GM19324 (cell line): ENCODE results near the gene TRIAP1.
"Not testable (repeated sequence)": the region's sequence is repeated elsewhere in the genome, so short reads cannot be mapped to it uniquely, and the experiment has no call there.

Experiments
- ATAC-seq: cut with Tn5 transposase; IDR thresholded peaks from one replicate; pipeline ENCODE4 v1.9.1; 2021; ENCODE audit warnings: mild to moderate bottlenecking, moderate library complexity; ENCODE audit not compliant: unreplicated experiment, low FRiP score

TRIAP1 gene

GRCh38 chr12:120469450-120470149, 23.4 kb upstream of the TRIAP1 start, which contains the start of gene SRSF9:
Gene SRSF9 (minus strand): TSS chr12:120469748. CDS start chr12:120469609, 139 bp downstream.
- peak; percentile 84 for ATAC-seq

- peak; percentile 34 for ATAC-seq
These were observed 22.8 kb upstream of the TRIAP1 start for GRCh38 chr12:120468821-120469449.

DNA sequence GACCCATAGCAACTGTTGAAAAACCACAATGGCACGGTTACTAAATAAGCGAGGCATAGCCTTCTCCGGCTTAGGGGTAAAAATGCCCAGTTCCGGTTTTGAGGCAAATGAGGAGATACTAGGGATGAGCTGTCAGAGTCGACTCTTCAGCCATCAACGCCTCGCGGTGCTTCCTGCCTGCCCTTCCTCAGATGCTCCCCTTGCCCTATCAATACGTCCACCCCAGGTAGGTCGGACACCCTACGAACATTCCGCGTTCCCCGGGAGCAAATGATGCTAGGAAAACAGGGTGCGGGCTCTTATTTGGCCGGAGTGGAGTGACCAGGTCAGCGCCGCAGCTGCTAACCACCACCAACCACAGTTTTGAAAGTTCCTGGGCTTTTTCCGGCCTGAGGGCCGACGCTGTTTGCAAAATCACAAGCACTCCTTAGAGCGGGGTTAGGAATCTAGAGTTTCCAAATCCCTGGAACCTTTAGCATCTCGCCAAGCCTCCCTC, 22.2 kb upstream of the TRIAP1 start:
- ATAC-seq, result peak; percentile 0

DNA sequence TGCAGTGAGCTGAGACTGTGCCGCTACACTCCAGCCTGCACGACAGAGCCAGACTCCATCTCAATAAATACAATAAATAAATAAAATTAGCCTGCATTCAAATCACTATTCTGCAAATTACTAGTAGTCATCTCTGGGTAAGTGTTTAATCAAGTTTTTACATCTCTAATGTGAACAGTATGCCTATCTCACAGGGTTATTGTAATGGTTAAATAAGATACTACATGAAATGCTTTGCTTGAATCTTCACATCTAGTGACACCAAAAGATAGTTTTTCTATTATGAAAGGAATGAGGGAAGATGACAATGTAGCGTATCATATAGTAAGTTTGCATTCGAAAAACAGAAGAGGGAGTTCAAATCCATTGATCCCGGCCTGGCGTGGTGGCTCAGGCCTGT, 21.3 kb upstream of the TRIAP1 start:
- ATAC-seq, result no peak

GRCh38 chr12:120466560-120467315, 20.6 kb upstream of the TRIAP1 start:
- no peak for ATAC-seq

GRCh38 chr12:120465756-120466155, 19.6 kb upstream of the TRIAP1 start:
- ATAC-seq, result no peak

GRCh38 chr12:120463712-120464111, 17.5 kb upstream of the TRIAP1 start:
- no peak for ATAC-seq

DNA sequence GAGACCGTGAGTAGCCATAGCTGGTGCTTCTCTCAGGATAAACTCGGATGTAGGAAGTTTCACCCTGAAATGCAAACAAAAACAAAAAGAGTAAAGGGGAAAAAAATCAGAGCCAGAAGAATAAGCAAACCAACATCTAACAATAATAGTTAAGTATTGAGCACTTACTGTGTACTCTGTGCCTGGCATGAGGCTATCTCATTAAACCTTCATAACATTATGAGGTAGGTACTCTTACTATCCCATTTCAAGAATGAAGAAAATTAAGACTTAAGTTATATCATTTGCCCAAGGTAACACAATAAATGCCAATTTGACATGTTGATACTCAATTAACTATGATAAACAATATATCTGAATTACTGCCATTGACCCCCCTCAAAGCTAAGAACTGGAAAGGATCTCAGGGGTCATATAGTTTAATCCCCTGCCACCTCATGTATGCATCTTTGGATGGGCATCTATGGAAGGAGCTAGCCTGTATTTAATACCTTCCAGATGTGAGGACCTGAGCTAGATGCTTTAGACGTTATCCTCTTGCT, 16.0 kb upstream of the TRIAP1 start:
- no peak for ATAC-seq

DNA sequence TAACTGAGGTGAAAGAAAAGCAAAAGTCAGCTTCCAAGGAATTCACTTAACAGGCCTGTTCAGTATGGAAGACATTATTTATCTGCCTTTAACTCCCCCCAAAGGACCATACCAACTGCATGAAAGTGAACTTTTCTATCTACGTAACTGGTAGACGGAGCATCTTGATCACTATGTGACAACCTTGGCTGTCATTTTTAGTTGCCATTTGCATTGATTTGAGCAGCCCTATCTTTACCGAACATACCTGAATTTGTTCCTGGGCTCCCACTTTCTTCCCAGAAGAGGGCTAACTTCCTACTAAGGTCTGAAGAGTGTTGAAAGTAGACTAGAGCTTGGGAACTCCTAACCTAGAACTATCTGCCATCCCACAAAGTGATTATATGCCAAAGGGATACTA, 14.0 kb upstream of the TRIAP1 start:
- ATAC-seq, result no peak

DNA sequence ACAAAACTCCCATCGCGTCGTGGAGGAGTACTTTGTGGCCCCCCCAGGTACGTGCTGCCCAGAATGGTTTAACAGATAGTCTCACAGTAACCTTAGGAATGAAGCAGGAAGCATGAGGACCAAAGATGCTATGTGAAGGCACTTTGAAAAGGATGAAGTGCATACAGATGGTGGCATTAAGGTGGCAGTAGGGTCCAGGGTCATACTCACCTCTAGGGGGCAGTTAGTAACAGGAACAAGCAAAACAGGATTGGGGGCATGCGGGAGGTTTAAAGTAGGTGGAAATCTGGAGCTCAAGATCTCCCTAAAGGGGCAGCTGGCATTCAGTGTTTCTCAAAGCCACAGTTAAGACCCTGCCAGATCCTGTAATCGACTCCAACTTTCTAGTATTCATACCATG, 10.9 kb upstream of the TRIAP1 start:
- ATAC-seq, result no peak

DNA sequence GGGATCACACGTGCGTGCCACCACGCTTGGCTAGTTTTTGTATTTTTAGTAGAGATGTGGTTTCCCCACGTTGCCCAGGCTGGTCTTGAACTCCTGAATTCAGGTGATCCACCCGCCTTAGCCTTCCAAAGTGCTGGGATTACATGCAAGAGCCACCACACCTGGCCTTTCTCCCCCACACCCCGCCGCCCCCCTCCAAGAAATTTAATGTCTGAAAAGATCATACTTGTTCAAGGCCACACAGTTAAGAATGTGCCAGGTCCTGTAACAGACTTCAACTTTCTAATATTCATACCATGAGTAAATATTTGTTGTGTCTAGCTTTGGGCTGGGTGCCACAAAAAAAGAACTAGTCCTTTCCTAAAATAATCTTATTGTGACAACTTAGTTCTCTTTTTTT, 9.1 kb upstream of the TRIAP1 start:
- ATAC-seq, result no peak

GRCh38 chr12:120453977-120454376, 7.8 kb upstream of the TRIAP1 start:
- no peak for ATAC-seq

- ATAC-seq, result no peak
These were observed 7.0 kb upstream of the TRIAP1 start for GRCh38 chr12:120453060-120453750.

DNA sequence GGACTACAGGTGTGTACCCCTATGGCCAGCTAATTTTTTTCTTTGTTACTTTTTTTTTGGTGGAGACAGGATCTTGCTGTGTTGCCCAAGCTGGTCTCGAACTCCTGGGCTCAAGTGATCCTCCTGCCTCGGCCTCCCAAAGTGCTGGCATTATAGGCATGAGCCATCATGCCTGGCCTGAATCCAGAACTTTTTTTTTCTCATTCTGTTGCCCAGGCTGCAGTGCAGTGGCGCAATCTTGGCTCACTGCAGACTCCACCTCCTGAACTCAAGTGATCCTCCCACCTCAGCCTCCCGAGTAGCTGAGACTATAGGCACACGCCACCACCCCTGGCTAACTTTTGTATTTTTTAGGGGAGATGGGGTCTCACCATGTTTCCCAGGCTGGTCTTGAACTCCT, 6.3 kb upstream of the TRIAP1 start:
- not testable (repeated sequence) for ATAC-seq

DNA sequence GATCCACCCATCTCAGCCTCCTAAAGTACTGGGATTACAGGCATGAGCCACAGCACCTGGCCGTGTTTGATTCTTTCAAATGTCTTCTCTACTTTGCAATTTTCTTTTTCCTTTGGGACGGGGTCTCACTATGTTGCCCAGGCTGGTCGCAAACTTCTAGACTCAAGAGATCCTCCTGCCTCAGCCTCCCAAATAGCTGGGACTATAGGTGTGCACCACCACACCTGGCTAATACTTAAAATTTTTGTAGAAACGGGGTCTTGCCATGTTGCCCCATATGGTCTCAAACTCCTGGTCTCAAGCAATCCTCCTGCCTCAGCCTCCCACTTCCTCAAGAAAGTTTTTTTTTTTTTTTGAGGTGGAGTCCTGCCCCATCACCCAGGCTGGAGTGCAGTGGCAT, 1.8 kb upstream of the TRIAP1 start:
- no peak for ATAC-seq

DNA sequence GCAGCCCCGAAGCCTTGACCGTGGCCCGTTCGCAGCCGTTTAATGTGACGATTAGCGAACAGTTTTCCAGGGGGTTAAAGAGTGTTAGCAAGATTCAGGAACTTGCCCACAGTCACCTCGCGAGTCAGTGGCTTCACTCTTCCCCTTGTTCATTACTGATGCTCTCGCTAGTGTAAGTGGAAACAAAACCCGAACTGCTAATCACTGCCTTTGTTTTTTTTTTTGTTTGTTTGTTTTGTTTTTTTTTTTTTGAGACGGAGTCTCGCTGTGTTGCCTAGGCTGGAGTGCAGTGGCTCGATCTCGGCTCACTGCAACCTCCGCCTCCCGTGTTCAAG, 627 bp upstream of the TRIAP1 start:
- not testable (repeated sequence) for ATAC-seq

DNA sequence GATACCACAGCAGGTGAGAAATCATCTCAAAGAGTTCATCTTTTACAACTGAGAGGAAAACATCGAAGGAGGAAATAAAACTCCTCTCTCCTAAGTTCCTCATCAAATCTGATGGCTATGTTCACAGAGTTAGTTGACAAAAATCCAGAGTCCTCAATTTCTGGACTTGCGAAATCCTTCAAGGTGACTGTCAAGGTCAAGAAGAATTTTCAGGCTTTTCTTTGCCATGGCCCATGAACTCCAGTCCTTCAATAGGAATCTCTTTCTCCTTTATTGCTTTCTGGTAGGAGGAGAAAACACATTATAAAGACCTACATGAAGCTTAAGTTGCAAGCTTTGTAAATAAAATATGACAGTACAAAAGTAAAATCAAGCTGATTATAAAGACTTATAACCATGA, 1.5 kb downstream of the TRIAP1 start:
- ATAC-seq, result no peak

DNA sequence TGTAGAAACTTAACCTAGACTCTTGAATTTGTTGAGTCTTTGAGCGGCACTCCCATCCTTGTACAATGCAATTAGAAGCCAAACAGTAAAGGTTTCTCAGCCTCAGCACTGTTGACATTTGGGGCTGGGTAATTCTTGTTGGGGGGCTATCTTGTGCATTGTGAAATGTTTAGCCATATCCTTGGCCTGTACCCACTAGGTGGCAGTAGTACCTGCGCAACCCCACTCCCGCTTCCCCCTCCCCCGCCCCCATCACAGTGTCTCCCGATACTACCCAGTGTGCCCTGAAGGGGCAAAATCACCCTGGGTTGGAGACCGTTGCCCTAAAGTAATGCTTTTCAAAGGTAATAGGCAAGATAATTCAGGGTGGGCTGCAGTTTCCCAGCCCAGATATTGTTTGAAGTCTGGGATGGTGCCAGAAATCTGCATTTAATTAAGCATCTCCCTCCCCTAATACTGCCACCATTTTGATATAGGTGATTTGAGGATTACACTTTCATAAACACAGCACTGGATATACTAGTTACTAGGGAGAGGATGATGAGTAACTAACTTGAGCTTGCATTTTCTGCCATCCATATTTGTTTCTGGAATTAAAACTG, 6.4 kb downstream of the TRIAP1 start:
- ATAC-seq, result no peak

GRCh38 chr12:120438495-120439198, 7.5 kb downstream of the TRIAP1 start:
- ATAC-seq, result no peak
